Measurements from ENCODE around the gene BCAS4.
"Not testable (repeated sequence)": the region's sequence is repeated elsewhere in the genome, so short reads cannot be mapped to it uniquely, and the experiment has no call there.

BCAS4 gene

GRCh38 chr20:50799176-50799889 is 4.5 kb downstream of the BCAS4 start:
- DNase-seq (ENCODE audit: low spot score) = peak; percentile 29

GRCh38 chr20:50799890-50800550 is 5.2 kb downstream of the BCAS4 start:
- no peak for DNase-seq (ENCODE audit: low spot score)

DNA sequence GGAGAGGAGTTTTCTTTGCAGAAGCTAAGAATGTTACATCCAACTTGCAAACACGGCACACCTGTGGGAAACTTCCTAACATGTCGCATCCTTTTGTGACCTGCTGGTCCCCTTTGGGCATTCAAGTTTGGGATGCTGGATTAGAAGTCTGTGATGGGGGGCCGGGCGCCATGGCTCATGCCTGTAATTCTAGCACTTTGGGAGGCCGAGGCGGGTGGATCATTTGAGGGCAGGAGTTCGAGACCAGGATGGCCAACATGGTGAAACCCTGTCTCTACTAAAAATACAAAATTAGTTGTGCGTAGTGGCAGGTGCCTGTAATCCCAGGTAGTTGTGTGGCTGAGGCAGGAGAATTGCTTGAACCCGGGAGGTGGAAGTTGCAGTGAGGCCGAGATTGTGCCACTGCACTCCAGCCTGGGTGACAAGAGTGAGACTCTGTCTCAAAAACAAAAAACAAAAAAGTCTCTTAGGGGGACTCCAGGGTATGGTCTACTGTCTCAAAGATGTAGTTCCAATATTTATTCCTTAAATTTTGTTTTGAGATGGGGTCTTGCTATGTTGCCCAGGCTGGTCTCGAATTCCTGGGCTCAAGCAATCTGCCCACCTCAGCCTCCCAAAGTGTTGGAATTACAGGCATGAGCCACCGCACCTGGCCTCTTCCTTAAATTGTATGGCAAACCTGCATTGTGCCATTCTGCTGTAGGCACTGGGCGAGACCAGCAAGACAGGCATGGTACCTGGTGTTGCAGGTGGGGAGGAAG is 6.3 kb downstream of the BCAS4 start:
- DNase-seq (ENCODE audit: low spot score) = not testable (repeated sequence)

DNA sequence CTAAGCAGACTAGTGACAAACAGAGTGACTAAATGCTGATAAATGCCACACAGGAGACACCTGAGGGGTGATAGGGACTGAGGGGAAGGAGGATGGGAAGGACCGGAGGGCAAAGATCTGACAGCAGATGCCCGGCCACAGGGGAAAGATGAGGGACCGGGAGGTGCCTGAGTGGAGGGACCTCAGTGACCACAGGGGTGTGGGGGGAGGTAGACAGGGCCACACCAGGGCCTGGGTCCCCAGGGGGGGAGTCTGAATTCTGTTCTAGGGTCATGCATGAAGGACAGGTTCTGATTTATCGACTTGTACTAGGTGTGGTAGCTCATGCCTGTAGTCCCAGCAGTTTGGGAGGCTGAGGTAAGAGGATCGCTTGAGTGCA is 6.9 kb downstream of the BCAS4 start:
- no peak for DNase-seq (ENCODE audit: low spot score)

GRCh38 chr20:50802289-50802688 is 7.4 kb downstream of the BCAS4 start:
- no peak for DNase-seq (ENCODE audit: low spot score)

DNA sequence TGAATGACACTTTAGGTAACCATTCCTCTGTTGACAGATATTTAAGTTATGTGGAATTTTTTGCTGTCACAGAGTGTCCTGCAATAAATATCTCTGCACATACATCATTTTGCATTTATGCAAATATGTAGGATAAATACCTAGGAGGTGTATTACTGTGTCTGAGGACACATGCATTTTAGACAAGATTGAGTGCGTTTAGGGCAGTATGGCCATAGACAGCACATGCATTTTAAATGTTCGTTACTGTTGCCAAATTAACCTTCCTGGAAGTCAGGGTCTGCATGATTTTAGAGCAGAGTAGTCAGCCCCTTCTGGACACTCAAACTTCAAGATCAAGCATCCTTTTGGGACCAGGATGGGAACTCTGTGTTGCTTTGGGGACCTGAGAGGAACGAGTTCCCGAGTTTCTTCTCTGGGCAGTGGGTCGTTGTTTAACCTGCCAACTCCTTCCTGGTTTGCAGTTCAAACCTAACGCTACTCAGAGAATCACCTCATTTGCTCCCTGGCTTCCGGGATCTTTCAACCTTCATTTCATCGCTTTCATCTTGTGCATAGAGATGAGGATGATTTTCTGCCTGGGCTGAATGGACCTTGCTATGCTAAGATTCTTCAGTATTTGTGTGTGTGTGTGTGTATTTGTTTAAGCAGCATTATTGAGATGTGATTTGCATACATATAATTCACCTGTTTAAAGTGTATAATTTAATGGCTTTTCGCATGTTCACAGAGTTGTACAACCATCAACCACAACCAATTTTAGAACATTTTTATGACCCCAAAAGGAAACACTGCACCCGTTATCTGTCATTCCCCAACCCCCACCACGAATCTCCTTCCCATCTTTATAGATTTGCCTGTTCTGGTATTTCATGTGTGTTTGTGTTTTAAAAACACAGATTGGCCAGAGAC is 9.8 kb downstream of the BCAS4 start:
- no peak for DNase-seq (ENCODE audit: low spot score)

DNA sequence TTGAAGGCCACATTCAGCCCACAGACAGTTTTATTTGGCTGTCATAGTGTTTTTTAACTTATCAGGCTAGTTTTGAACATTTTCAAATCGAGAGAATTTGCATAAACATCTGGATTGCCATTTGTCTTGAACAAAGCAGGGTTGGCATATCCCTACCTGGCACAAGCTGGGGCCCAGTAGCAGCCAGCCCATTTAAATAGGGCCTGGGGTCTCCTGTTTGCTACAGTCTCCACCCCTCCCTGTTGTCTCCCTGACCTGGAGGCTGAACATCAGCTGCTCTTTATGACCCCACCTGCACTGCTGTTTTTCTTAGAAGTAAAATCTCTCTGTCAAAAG is 10.5 kb downstream of the BCAS4 start:
- no peak for DNase-seq (ENCODE audit: low spot score)

- DNase-seq (ENCODE audit: low spot score) = no peak
Observed at GRCh38 chr20:50806126-50806768, 11.4 kb downstream of the BCAS4 start.

- DNase-seq (ENCODE audit: low spot score) = peak; percentile 55
Observed at GRCh38 chr20:50810063-50810462, 15.2 kb downstream of the BCAS4 start.

- no peak for DNase-seq (ENCODE audit: low spot score)
Observed at GRCh38 chr20:50810842-50811241, 16.0 kb downstream of the BCAS4 start.

GRCh38 chr20:50813101-50813643 is 18.3 kb downstream of the BCAS4 start:
- DNase-seq (ENCODE audit: low spot score) = no peak

DNA sequence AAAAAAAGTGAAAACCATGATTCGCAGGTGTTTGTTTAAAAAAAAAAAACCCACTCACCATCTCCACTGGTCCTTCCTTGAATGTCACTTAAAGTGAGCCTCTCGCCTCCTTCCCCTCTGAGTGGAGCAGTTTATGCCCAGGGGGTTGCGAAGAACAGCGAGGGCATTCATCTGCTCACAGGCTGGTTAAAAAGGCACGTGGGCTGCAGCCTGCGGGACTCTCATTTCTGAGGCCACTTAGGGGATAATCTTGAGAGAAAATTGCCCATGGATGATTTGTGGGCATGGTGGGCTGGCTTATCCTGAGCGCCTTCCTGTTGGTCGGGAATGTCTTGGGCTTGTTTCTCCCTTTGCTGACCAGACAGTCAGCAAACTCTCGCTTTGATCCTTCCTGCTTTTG is 18.9 kb downstream of the BCAS4 start:
- no peak for DNase-seq (ENCODE audit: low spot score)

GRCh38 chr20:50814438-50815161 is 19.7 kb downstream of the BCAS4 start:
- DNase-seq (ENCODE audit: low spot score) = no peak

DNA sequence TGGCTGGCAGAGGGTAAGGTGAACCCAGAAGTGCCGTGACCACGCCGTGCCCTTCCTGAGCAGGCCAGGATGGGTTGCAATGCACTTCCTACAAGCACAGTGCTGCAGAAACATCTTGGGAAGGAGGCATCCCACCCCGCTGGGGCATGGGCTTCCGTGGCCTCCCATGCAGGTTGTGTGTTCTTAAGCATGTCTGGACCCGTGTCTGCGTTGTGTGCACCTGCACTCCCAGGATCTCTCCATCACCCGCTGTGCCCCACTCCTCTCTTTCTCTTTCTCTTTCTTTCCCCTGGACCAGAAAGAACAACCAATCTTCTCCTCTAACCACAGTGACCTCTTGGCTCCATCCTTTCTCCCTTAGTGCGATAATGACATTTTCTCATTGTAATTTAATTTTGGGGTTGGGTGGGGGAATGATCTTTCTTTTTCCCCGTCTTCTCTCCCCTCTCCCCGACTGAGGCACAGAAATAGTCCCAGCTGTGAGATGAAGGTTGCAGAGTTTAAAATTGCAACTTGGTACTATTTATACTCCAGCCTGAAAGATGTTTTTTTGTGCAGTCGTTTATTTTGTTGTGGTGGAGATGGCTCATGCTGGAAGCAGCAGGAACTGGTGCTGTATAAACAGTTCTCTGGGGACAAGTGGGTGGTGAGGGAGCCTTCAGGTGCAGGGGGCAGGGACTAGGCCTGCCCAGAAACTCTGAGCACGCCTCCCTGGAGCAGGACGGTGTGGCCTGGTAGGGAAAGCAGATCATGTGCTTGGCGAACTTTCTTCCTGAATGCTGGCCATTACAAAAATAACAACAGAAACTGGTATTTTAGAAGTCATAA is 20.5 kb downstream of the BCAS4 start:
- peak; percentile 72 for DNase-seq (ENCODE audit: low spot score)

- no peak for DNase-seq (ENCODE audit: low spot score)
Observed at GRCh38 chr20:50817776-50818172, 22.9 kb downstream of the BCAS4 start.

- DNase-seq (ENCODE audit: low spot score) = no peak
Observed at GRCh38 chr20:50819349-50819748, 24.5 kb downstream of the BCAS4 start.

DNA sequence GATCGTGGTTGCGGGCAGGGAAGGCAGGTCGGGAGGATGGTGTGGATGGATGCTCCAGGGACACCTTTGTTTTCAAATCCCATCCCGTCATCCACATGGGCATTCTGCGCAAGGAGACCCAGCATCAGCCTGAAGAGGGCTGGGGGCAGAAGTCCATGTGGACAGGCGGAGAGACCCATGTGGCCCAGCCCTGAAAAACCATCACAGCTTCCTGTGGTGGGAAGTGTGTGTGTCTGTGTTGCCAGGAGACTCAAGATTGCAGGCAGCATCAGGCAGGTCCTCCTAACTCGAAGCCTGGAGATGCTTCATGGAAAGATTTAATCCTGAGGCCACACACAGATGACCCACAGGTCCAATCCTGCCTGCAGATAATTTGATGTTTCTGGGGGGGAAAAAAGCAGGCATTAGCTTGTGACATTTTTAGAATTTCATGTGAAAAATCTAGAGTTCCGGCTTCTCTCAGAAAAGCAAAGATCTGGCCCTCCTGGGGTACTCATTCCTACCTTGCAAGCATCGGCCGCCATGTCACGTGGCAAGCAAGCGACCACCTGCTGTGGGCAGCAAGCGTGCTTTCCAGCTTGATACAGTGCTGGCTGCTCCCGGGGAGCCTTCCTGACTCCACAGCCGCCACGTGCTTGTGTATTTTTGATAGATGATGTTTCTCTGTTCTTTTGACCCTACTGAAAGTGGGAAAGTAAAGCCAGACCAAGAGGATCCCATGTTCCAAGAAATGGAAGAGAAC is 25.8 kb downstream of the BCAS4 start:
- no peak for DNase-seq (ENCODE audit: low spot score)

- no peak for DNase-seq (ENCODE audit: low spot score)
Observed at GRCh38 chr20:50821257-50821921, 26.5 kb downstream of the BCAS4 start.

DNA sequence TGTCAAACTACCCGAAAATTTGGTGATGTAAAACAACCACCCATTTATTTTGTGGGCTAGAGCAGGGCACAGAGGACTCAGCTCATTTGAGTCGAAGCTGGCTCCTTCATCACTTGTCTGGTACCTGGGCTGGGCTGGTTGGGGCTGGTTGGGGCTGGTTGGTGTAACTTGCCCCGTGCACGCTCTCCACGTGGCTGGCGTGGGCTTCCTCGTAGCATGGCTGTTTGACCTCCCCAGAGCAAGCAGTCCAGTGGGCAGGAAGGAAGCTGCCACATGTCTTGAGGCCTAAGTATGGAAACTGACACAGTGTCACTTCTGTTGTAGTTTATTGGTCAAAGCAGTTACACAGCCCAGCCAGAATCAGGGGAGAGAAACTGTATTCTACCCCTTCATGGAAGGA is 27.1 kb downstream of the BCAS4 start:
- no peak for DNase-seq (ENCODE audit: low spot score)
